ENCODE data around the gene PKDCC. TPM values are rescaled to one million over a fixed set of nuclear protein-coding genes. Genes with fewer than 3 reads are reported as not detected.
A peak's percentile ranks its signal among the peaks of the same experiment; 100 is the strongest.

The PKDCC gene
- total RNA-seq, 6 experiments from 2014 or later, result not detected

DNA sequence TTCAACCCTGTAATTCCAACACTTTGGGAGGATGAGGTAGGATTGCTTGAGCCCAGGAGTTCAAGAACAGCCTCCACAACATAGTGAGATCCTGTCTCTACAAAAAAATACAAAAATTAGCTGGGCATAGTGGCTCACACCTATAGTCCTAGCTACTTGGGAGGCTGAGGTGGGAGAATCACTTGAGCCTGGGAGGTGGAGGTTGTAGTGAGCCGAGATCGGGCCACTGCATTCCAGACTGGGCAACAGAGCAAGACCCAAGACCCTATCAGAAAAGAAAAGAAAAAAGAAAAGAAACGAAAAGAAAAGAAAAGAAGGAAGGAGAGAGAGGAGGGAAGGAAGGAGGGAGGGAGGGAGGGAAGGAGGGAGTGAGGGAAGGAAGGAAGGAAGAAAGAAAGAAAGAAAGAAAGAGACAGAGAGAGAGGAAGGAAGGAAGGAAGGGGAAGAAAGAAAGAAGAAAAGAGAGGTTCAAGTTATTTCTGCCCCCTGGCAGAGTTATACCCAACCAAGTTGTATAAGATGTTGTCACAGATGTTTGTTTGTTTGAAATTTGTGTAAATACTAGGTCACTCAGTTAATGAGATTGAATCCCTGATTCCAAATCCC is 3.9 kb upstream of the PKDCC start:
- Mint-ChIP-seq H3K36me3 (ENCODE audit: low read depth) (no peaks in the 10 kb centered on the region), H3K4me1 (ENCODE audit: low read depth) (no peaks in the 10 kb centered on the region), H3K4me3 (no peak overlapping the region), H3K27ac (no peak overlapping the region), H3K9me3 (no peaks in the 10 kb centered on the region), H3K27me3 (ENCODE audit: insufficient read depth) (peaks cover 56% of the 10 kb centered on the region)
- TF ChIP-seq, protein P1, sequence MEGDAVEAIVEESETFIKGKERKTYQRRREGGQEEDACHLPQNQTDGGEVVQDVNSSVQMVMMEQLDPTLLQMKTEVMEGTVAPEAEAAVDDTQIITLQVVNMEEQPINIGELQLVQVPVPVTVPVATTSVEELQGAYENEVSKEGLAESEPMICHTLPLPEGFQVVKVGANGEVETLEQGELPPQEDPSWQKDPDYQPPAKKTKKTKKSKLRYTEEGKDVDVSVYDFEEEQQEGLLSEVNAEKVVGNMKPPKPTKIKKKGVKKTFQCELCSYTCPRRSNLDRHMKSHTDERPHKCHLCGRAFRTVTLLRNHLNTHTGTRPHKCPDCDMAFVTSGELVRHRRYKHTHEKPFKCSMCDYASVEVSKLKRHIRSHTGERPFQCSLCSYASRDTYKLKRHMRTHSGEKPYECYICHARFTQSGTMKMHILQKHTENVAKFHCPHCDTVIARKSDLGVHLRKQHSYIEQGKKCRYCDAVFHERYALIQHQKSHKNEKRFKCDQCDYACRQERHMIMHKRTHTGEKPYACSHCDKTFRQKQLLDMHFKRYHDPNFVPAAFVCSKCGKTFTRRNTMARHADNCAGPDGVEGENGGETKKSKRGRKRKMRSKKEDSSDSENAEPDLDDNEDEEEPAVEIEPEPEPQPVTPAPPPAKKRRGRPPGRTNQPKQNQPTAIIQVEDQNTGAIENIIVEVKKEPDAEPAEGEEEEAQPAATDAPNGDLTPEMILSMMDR (IDR thresholded peaks at IDR 0.05), result no peak
- no peak for DNase-seq

DNA sequence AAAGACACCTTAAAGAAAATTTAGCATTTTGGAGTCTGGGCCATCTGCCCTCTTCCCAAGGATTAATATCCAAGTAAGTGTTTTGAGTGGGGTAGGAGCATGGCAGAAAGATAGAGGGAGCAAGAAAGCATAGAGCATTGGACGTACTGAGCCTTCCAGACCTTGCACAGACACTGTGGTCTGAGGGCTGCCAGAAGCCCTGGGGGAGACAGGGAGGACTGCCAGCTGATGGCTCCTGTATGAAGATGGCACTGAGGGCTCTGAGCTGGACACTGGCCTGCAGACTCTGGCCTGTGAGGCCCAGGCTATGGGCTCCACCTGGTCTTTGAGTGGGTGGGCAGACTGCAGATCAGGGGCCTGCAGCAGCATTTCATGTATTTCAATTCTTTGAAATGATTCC is 2.9 kb upstream of the PKDCC start:
- H3K4me3 Mint-ChIP-seq, result no peak overlapping the region
- H3K9me3 Mint-ChIP-seq, result no peaks in the 10 kb centered on the region
- DNase-seq, result no peak
- no peaks in the 10 kb centered on the region for H3K4me1 Mint-ChIP-seq (ENCODE audit: low read depth)
- no peak overlapping the region for H3K27ac Mint-ChIP-seq
- no peaks in the 10 kb centered on the region for H3K36me3 Mint-ChIP-seq (ENCODE audit: low read depth)
- H3K27me3 Mint-ChIP-seq (ENCODE audit: insufficient read depth), result peaks cover 65% of the 10 kb centered on the region
- TF ChIP-seq, protein P1 (IDR thresholded peaks at IDR 0.05), result no peak

DNA sequence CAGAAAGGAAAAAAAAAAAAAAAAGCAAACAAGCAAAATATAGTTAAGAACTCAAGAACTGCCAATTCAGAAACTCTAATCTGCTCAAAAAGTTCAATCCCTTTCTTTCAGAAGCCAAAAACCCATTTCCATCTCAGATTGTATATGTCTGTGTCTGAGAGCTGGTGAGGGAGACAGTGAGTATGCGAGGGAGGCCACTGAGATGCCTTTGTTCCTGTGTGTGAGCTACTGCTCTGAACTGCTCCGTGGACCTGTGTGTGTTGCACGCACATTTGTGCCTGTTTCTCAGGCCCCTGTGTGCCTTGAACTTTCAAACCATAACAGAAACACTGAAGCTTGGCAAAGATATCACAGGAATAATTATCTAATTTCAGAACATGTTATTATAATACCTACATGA is 2.5 kb upstream of the PKDCC start:
- TF ChIP-seq, protein P1 (IDR thresholded peaks at IDR 0.05), result no peak
- no peaks in the 10 kb centered on the region for H3K36me3 Mint-ChIP-seq (ENCODE audit: low read depth)
- DNase-seq, result no peak
- H3K27me3 Mint-ChIP-seq (ENCODE audit: insufficient read depth), result peaks cover 67% of the 10 kb centered on the region
- H3K27ac Mint-ChIP-seq, result no peak overlapping the region
- H3K4me3 Mint-ChIP-seq, result no peak overlapping the region
- H3K4me1 Mint-ChIP-seq (ENCODE audit: low read depth), result no peaks in the 10 kb centered on the region
- H3K9me3 Mint-ChIP-seq, result no peaks in the 10 kb centered on the region

DNA sequence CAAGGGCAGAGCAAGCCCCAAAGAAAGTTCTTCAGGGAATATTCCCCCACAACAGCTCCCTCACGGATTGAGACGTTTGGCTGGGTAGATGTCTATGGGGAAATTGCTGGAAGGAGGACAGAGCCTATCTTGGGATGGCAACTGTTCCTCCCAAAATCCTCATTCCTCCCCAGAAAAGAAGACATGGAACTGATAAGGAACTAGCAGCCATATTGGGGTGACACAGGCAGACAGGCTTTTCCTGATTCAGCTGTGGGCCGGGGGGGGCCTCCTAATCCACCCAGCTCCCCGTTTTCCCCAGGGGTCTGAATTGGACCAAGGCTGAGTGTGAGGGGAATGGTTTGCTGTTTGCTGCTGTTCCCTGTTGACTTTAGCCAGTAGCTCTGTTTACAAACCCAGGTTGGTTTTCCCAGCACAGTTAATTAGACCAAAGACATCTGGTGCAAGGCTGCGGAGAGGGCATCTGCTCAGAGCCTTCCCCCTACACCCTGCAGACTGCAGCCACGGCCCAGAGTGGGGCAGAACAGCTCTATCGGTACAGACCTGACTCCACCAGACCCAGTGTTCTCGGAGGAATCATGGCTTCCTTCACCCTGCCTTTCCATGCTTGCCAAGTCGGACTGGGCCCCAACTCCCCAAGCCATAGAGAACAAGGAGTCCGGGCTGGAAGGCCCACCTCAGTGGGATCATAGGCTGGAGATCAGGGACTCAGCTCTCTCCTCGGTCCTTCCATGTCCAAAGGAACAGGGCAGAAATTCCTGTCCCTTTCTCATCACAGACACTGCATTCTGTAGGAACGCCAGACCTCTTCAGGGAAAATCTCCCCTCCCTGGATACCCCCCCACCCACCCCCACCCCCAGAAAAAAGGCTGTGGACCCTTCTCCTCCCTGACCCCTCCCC is 1.7 kb upstream of the PKDCC start:
- no peaks in the 10 kb centered on the region for H3K9me3 Mint-ChIP-seq
- TF ChIP-seq, protein P1 (IDR thresholded peaks at IDR 0.05), result no peak
- H3K36me3 Mint-ChIP-seq (ENCODE audit: low read depth), result no peaks in the 10 kb centered on the region
- H3K4me3 Mint-ChIP-seq, result no peak overlapping the region
- no peak overlapping the region for H3K27ac Mint-ChIP-seq
- no peaks in the 10 kb centered on the region for H3K4me1 Mint-ChIP-seq (ENCODE audit: low read depth)
- DNase-seq, result no peak
- H3K27me3 Mint-ChIP-seq (ENCODE audit: insufficient read depth), result peaks cover 68% of the 10 kb centered on the region

DNA sequence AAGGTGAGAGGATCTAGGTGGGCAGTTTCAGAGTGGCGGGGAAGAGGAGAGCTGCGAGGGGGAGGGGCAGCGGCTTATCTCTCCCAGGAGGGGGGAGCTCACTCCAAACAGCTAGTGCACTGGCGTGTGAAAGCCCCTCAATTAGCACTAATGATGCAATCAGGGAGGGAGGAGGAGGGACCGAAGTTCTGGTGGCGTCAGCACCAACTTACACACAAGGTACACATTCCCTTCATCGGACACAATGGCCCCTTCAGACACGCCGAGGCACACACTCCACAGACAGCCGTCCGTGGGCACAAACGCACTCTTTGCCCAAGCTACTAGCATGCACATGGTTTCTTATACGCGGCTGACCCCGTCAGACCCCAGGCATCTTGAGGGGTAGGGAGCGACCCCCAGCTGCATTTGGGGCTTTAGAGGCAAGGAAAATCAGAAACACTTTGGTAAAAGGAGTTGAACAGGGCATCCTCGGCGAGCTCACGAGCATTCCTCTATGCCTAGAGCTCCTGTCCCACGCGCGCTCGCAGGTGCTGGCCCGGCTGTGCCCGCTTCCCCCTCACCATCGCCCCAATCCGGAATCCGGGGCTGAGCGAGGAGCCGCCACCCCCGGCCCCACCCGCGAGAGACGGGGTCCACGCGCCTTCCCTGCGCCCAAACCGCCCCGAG is 868 bp upstream of the PKDCC start:
- Mint-ChIP-seq H3K4me3 (peak overlapping the region; percentile 66), H3K27me3 (ENCODE audit: insufficient read depth) (peaks cover 68% of the 10 kb centered on the region), H3K36me3 (ENCODE audit: low read depth) (no peaks in the 10 kb centered on the region), H3K9me3 (no peaks in the 10 kb centered on the region), H3K27ac (no peak overlapping the region), H3K4me1 (ENCODE audit: low read depth) (no peaks in the 10 kb centered on the region)
- TF ChIP-seq, protein P1 (IDR thresholded peaks at IDR 0.05), result no peak
- no peak for DNase-seq

Measured in HFFc6 (cell line).